Measurements from ENCODE around the gene FCHSD2.

GRCh38 chr11:73152086-73152853, 10.2 kb upstream of the FCHSD2 start:
- TF ChIP-seq YY1 (IDR thresholded peaks at IDR 0.05; ENCODE audit: insufficient read depth, insufficient read length), result no peak
- no peak for TF ChIP-seq SUZ12 (IDR thresholded peaks at IDR 0.05; ENCODE audit: extremely low read depth, insufficient read depth, insufficient read length)

All from NT2/D1 (cell line).